Mammary epithelial cell (primary cell): Measurements from ENCODE around the gene ISYNA1.

Source experiments
- CTCF ChIP-seq, 2 donors: IDR thresholded peaks in 1 of 2; conservative IDR thresholded peaks in 1 of 2; 2 replicates each; pipeline ENCODE4 v1.5.1; 2011 to 2012; ENCODE audit warnings: inconsistent platforms in 2 of 2, low read length in 2 of 2, mild to moderate bottlenecking in 2 of 2, control low read depth in 1 of 2, low read depth in 1 of 2; ENCODE audit not compliant: insufficient read depth in 1 of 2; ENCODE audit errors: extremely low read depth in 1 of 2
- EZH2 ChIP-seq: IDR thresholded peaks from 2 replicates; pipeline ENCODE4 v1.6.1; 2012; ENCODE audit warnings: low read length, inconsistent platforms, borderline replicate concordance

GRCh38 chr19:18428787-18429674 is 8.9 kb downstream of the ISYNA1 start:
- TF ChIP-seq CTCF (conservative IDR thresholded peaks at IDR 0.05 in 1 of 2, IDR thresholded peaks at IDR 0.05 in 1 of 2; ENCODE audit: extremely low read depth in 1 of 2, insufficient read depth in 1 of 2, low read depth in 1 of 2, low read length in 2 of 2) = no peak
- no peak for TF ChIP-seq EZH2
